ENCODE data around the gene NME3. TPM values are rescaled to one million over a fixed set of nuclear protein-coding genes. Genes with fewer than 3 reads are reported as not detected.
A peak's percentile ranks its signal among the peaks of the same experiment; 100 is the strongest.

The NME3 gene
- total and polyA plus RNA-seq, 4 experiments from 2014 or later: 64.1 to 88.6 (median 77.3) TPM

DNA sequence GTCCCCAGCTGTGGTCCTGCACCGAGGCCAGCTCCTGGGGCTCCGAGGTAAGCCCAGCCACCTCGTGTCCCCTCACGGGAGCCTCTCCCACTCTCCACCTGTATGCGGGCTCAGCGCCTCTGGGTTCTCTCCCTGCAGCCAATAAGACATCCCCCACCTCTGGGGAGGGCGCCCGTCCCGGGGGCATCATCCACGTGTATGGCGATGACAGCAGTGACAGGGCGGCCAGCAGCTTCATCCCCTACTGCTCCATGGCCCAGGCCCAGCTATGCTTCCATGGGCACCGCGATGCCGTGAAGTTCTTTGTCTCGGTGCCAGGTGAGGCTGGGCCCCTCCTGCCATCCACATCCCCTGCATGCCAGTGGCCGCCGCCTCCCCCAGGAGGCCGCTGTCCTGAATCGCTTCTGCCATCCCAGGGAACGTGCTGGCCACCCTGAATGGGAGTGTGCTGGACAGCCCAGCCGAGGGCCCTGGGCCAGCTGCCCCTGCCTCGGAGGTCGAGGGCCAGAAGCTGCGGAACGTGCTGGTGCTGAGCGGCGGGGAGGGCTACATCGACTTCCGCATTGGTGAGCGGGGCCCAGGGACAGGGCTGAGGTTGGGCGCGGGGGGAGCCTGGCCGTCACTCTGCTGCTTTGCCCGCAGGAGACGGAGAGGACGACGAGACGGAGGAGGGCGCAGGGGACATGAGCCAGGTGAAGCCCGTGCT is 3.1 kb downstream of the NME3 start:
- H3K9me3 ChIP-seq (ENCODE audit: control insufficient read depth in 1 of 2, low read length in 2 of 2): no peaks in the 10 kb centered on the region
- no peaks in the 10 kb centered on the region for H3K9me3 Mint-ChIP-seq
- H3K36me3 Mint-ChIP-seq: peaks cover 4 to 28% of the 10 kb centered on the region in 2 donors
- no peak for DNase-seq
- peaks cover 14% of the 10 kb centered on the region for H3K4me1 ChIP-seq (ENCODE audit: insufficient read depth, low read length)
- no peaks in the 10 kb centered on the region for H3K27me3 ChIP-seq (ENCODE audit: insufficient read depth, low read length)
- no peak overlapping the region for H3K27ac ChIP-seq (ENCODE audit: low read depth, low read length)
- H3K27ac Mint-ChIP-seq: peak overlapping the region in 2 of 7 donors; percentile 18 to 19
- ChIA-PET CTCF (ENCODE audit: partially characterized antibody) (no interaction called here), POLR2A (ENCODE audit: partially characterized antibody) (interaction anchor here (9.4 to 11.4 kb wide), 2 partner anchors 12 to 61 kb away, joined by 66 to 185 read pairs; partner anchors contain the start of genes MAPK8IP3, NUBP2 and SPSB3)
- no peaks in the 10 kb centered on the region for H3K27me3 Mint-ChIP-seq
- H3K4me3 Mint-ChIP-seq: no peak overlapping the region
- intact Hi-C loops (cut with micrococcal nuclease): no loop called here
- H3K4me3 ChIP-seq (ENCODE audit: low read length in 2 of 2): no peak overlapping the region
- H3K4me1 Mint-ChIP-seq: peaks cover 6 to 18% (median 13%) of the 10 kb centered on the region in 4 donors
- H3K36me3 ChIP-seq (ENCODE audit: insufficient read depth, low read length): peaks cover 12% of the 10 kb centered on the region

DNA sequence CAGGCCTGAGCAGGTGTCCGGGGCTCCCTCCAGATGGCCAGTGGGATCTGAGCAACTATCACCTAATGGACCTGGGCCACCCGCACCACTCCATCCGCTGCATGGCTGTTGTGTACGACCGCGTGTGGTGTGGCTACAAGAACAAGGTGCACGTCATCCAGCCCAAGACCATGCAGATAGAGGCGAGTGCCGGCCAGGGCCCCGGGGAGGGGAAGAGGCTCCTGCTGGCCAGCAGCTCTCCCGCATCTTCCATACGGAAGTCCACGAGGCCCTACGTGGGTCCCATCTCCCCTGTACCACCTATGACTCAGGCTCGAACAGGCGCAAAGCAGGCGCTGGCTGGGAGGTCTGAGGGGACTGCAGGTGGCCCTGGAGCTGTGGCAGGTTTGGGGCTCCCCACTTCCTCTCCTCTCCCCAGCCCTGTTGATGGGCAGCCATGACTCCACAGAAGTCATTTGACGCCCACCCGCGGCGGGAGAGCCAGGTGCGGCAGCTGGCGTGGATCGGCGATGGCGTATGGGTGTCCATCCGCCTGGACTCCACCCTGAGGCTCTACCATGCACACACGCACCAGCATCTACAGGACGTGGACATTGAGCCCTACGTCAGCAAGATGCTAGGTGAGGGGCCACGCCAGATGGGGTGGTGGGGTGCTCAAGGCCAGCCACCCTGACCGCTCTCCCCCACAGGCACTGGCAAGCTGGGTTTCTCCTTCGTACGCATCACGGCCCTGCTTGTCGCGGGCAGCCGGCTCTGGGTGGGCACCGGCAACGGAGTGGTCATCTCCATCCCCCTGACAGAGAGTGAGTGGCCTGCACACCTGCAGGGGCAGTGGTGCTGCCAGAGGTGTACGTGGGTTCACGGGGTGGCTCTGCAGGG is 4.0 kb downstream of the NME3 start:
- intact Hi-C loops (cut with micrococcal nuclease): no loop called here
- Mint-ChIP-seq H3K9me3 (no peaks in the 10 kb centered on the region), H3K4me3 (no peak overlapping the region), H3K4me1 (peaks cover 6 to 17% (median 12%) of the 10 kb centered on the region in 4 donors), H3K27ac (peak overlapping the region in 1 of 7 donors; percentile 24), H3K27me3 (no peaks in the 10 kb centered on the region), H3K36me3 (peaks cover 4 to 26% of the 10 kb centered on the region in 2 donors)
- Histone ChIP-seq H3K27me3 (ENCODE audit: insufficient read depth, low read length) (no peaks in the 10 kb centered on the region), H3K36me3 (ENCODE audit: insufficient read depth, low read length) (peaks cover 21% of the 10 kb centered on the region), H3K4me3 (ENCODE audit: low read length in 2 of 2) (no peak overlapping the region), H3K27ac (ENCODE audit: low read depth, low read length) (no peak overlapping the region), H3K4me1 (ENCODE audit: insufficient read depth, low read length) (peaks cover 13% of the 10 kb centered on the region), H3K9me3 (ENCODE audit: control insufficient read depth in 1 of 2, low read length in 2 of 2) (no peaks in the 10 kb centered on the region)
- no peak for DNase-seq
- CTCF ChIA-PET (ENCODE audit: partially characterized antibody): no interaction called here
- POLR2A ChIA-PET (ENCODE audit: partially characterized antibody): interaction anchor here (9.4 to 11.4 kb wide), 2 partner anchors 13 to 61 kb away, joined by 66 to 185 read pairs; partner anchors contain the start of genes MAPK8IP3, NUBP2 and SPSB3

DNA sequence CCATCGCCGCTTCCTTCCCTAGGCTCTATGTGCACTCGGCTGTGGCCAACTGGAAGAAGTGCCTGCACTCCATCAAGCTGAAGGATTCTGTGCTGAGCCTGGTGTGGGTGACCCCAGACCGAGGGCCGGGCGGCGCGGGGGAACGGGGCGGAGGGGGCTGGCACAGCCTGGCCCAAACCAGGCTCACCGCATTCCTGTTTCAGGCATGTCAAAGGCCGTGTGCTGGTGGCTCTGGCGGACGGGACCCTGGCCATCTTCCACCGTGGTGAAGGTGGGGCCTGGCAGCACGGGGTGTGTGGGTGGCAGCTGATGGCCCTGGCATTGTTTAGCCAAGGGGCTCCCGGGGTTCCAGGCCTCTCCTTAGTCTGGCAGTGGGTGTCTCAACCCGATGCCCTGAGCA is 4.6 kb downstream of the NME3 start:
- no peak for DNase-seq
- H3K4me3 Mint-ChIP-seq: no peak overlapping the region
- Histone ChIP-seq H3K27me3 (ENCODE audit: insufficient read depth, low read length) (no peaks in the 10 kb centered on the region), H3K27ac (ENCODE audit: low read depth, low read length) (no peak overlapping the region), H3K4me3 (ENCODE audit: low read length in 2 of 2) (no peak overlapping the region), H3K9me3 (ENCODE audit: control insufficient read depth in 1 of 2, low read length in 2 of 2) (no peaks in the 10 kb centered on the region), H3K36me3 (ENCODE audit: insufficient read depth, low read length) (peaks cover 24% of the 10 kb centered on the region), H3K4me1 (ENCODE audit: insufficient read depth, low read length) (peaks cover 7% of the 10 kb centered on the region)
- H3K4me1 Mint-ChIP-seq: peaks cover under 1 to 10% (median 6%) of the 10 kb centered on the region in 4 donors
- no peaks in the 10 kb centered on the region for H3K27me3 Mint-ChIP-seq
- peaks cover 4 to 22% of the 10 kb centered on the region in 2 donors for H3K36me3 Mint-ChIP-seq
- intact Hi-C loops (cut with micrococcal nuclease): no loop called here
- ChIA-PET POLR2A (ENCODE audit: partially characterized antibody) (interaction anchor here (9.4 to 11.4 kb wide), 2 partner anchors 14 to 60 kb away, joined by 66 to 185 read pairs; partner anchors contain the start of genes MAPK8IP3, NUBP2 and SPSB3), CTCF (ENCODE audit: partially characterized antibody) (no interaction called here)
- H3K9me3 Mint-ChIP-seq: no peaks in the 10 kb centered on the region
- peak overlapping the region in 1 of 7 donors; percentile 24 for H3K27ac Mint-ChIP-seq

DNA sequence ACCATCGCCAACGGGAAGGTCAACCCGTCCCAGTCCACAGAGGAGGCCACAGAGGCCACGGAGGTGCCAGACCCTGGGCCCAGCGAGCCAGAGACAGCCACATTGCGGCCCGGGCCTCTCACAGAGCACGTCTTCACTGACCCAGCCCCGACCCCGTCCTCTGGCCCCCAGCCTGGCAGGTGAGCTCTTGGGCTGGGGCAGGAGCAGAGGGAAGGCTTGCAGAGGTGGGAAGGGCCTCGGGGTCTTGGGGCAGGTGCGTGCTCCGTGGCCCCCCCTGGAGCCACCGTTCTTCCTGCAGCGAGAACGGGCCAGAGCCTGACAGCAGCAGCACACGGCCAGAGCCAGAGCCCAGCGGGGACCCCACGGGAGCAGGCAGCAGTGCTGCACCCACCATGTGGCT is 5.1 kb downstream of the NME3 start:
- Mint-ChIP-seq H3K4me1 (peaks cover 0 to 10% (median 4%) of the 10 kb centered on the region in 4 donors), H3K9me3 (no peaks in the 10 kb centered on the region), H3K4me3 (no peak overlapping the region), H3K27ac (no peak overlapping the region), H3K36me3 (peaks cover 5 to 24% of the 10 kb centered on the region in 2 donors), H3K27me3 (no peaks in the 10 kb centered on the region)
- Histone ChIP-seq H3K27ac (ENCODE audit: low read depth, low read length) (no peak overlapping the region), H3K4me3 (ENCODE audit: low read length in 2 of 2) (no peak overlapping the region), H3K4me1 (ENCODE audit: insufficient read depth, low read length) (peaks cover 7% of the 10 kb centered on the region), H3K36me3 (ENCODE audit: insufficient read depth, low read length) (peaks cover 24% of the 10 kb centered on the region), H3K9me3 (ENCODE audit: control insufficient read depth in 1 of 2, low read length in 2 of 2) (no peaks in the 10 kb centered on the region), H3K27me3 (ENCODE audit: insufficient read depth, low read length) (no peaks in the 10 kb centered on the region)
- intact Hi-C loops (cut with micrococcal nuclease): no loop called here
- DNase-seq: no peak
- CTCF ChIA-PET (ENCODE audit: partially characterized antibody): no interaction called here
- POLR2A ChIA-PET (ENCODE audit: partially characterized antibody): interaction anchor here (11.4 kb wide), 1 partner anchor 14 kb away, joined by 185 read pairs; the partner anchor contains the start of genes NUBP2 and SPSB3

DNA sequence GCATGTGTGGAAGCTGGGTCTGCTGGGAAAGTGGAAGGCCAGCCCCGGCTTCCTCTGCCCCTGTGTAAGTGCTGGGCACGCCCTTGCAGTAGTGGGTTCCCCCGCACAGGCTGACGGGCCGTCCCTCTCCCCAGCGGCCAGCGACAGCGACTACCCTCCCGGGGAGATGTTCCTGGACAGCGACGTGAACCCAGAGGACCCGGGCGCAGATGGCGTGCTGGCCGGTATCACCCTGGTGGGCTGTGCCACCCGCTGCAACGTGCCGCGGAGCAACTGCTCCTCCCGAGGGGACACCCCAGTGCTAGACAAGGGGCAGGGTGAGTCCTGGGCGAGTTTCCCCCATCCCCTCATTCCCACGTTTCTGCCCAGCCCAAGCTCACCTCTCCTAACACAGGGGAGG is 5.5 kb downstream of the NME3 start:
- Histone ChIP-seq H3K4me1 (ENCODE audit: insufficient read depth, low read length) (peaks cover 7% of the 10 kb centered on the region), H3K27me3 (ENCODE audit: insufficient read depth, low read length) (no peaks in the 10 kb centered on the region), H3K27ac (ENCODE audit: low read depth, low read length) (no peak overlapping the region), H3K4me3 (ENCODE audit: low read length in 2 of 2) (no peak overlapping the region), H3K36me3 (ENCODE audit: insufficient read depth, low read length) (peaks cover 24% of the 10 kb centered on the region), H3K9me3 (ENCODE audit: control insufficient read depth in 1 of 2, low read length in 2 of 2) (no peaks in the 10 kb centered on the region)
- Mint-ChIP-seq H3K4me3 (no peak overlapping the region), H3K4me1 (peaks cover 0 to 10% (median 4%) of the 10 kb centered on the region in 4 donors), H3K9me3 (no peaks in the 10 kb centered on the region), H3K27ac (no peak overlapping the region), H3K27me3 (no peaks in the 10 kb centered on the region), H3K36me3 (peaks cover 8 to 28% of the 10 kb centered on the region in 2 donors)
- CTCF ChIA-PET (ENCODE audit: partially characterized antibody): interaction anchor here (1.4 kb wide), 1 partner anchor 42 kb away, joined by 3 read pairs; no protein-coding TSS in a partner anchor
- POLR2A ChIA-PET (ENCODE audit: partially characterized antibody): interaction anchor here (11.4 kb wide), 1 partner anchor 14 kb away, joined by 185 read pairs; the partner anchor contains the start of genes NUBP2 and SPSB3
- DNase-seq: no peak
- intact Hi-C loops (cut with micrococcal nuclease): no loop called here

DNA sequence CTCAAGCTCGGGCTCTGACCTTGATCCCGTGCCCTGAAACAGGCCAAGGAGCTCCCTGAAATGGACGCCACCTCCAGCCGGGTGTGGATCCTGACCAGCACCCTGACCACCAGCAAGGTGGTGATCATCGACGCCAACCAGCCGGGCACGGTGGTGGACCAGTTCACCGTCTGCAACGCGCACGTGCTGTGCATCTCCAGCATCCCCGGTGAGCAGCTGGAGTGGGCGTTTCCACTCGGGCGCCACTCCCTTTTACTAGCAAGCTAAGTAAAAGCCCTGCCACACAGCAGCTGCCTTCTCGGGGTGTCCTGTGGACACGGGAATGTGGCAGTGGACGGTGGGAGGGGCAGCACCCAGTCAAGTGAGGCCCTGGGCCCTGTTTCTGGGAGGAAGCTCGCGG is 6.4 kb downstream of the NME3 start:
- Histone ChIP-seq H3K4me3 (ENCODE audit: low read length in 2 of 2) (no peak overlapping the region), H3K27me3 (ENCODE audit: insufficient read depth, low read length) (no peaks in the 10 kb centered on the region), H3K36me3 (ENCODE audit: insufficient read depth, low read length) (peaks cover 24% of the 10 kb centered on the region), H3K27ac (ENCODE audit: low read depth, low read length) (no peak overlapping the region), H3K4me1 (ENCODE audit: insufficient read depth, low read length) (no peaks in the 10 kb centered on the region), H3K9me3 (ENCODE audit: control insufficient read depth in 1 of 2, low read length in 2 of 2) (no peaks in the 10 kb centered on the region)
- no peak for DNase-seq
- ChIA-PET CTCF (ENCODE audit: partially characterized antibody) (interaction anchor here (0.9 to 1.4 kb wide), 3 partner anchors 10 to 41 kb away, joined by 3 read pairs; partner anchors contain the start of genes NUBP2 and SPSB3), POLR2A (ENCODE audit: partially characterized antibody) (interaction anchor here (11.4 kb wide), 1 partner anchor 15 kb away, joined by 185 read pairs; the partner anchor contains the start of genes NUBP2 and SPSB3)
- Mint-ChIP-seq H3K27me3 (no peaks in the 10 kb centered on the region), H3K4me3 (no peak overlapping the region), H3K4me1 (peaks cover 0 to 3% (median under 1%) of the 10 kb centered on the region in 4 donors), H3K36me3 (peaks cover 8 to 30% of the 10 kb centered on the region in 2 donors), H3K27ac (no peak overlapping the region), H3K9me3 (no peaks in the 10 kb centered on the region)
- intact Hi-C loops (cut with micrococcal nuclease): no loop called here
